Anterior cingulate cortex (tissue), 58 donors: ENCODE data around the gene FOXD4L5.
"Not testable (repeated sequence)": the region's sequence is repeated elsewhere in the genome, so short reads cannot be mapped to it uniquely, and the experiment has no call there.

Experiments used
- DNase-seq, 58 donors: peaks; one replicate each; lab custom pipeline; 2025; lab: John Stamatoyannopoulos, UW

The FOXD4L5 gene

GRCh38 chr9:65285109-65285508 lies at the start of gene FOXD4L5:
TSS of gene FOXD4L5 (minus strand) at chr9:65285209. CDS start at chr9:65284377, 832 bp downstream.
- not testable (repeated sequence) for DNase-seq

GRCh38 chr9:65283943-65284342 lies 1.1 kb downstream of the FOXD4L5 start:
- not testable (repeated sequence) for DNase-seq

- DNase-seq = not testable (repeated sequence)
These were observed 2.0 kb downstream of the FOXD4L5 start for GRCh38 chr9:65282976-65283375.
